Transverse colon (tissue), 4 donors: ENCODE data around the gene ATP2B3.

Experiments
- CTCF ChIP-seq, 5 experiments: fragments of 200-600 bp in 3 of 5; fragments of 450-650 bp in 2 of 5; sonication (generic) in 3 of 5; IDR thresholded peaks; 1 replicate in 2 of 5; 2 replicates in 3 of 5; pipeline ENCODE4 v1.5.1; 2016 to 2017; ENCODE audit warnings: antibody characterized with exemption in 5 of 5, inconsistent platforms in 3 of 5, mild to moderate bottlenecking in 2 of 5, moderate library complexity in 1 of 5
- EP300 ChIP-seq: sonication (generic); formaldehyde crosslinking; IDR thresholded peaks from one replicate; pipeline ENCODE4 v1.6.1; 2017; ENCODE audit warnings: antibody characterized with exemption, low read depth
- POLR2A ChIP-seq: fragments of 450-650 bp; IDR thresholded peaks from one replicate; pipeline ENCODE4 v1.6.1; 2016; ENCODE audit warnings: antibody characterized with exemption, mild to moderate bottlenecking, moderate library complexity
- POLR2AphosphoS5 ChIP-seq, 3 donors: sonication (generic); formaldehyde crosslinking; IDR thresholded peaks; one replicate each; pipeline ENCODE4 v1.6.1; 2016; ENCODE audit warnings: antibody characterized with exemption in 3 of 3

GRCh38 chrX:153478746-153479145 is 38.7 kb upstream of the ATP2B3 start:
- TF ChIP-seq POLR2AphosphoS5 (IDR thresholded peaks at IDR 0.05) (no peak), CTCF (IDR thresholded peaks at IDR 0.05) (no peak), POLR2A (no peak), EP300 (no peak)
